ENCODE data around the gene MAP3K1.

- TF ChIP-seq CTCF (IDR thresholded peaks at IDR 0.05) (no peak), POLR2A (IDR thresholded peaks at IDR 0.05) (no peak)
Measured at GRCh38 chr5:56824019-56824418, 8.7 kb downstream of the MAP3K1 start.
